Stimulated activated CD4-positive, alpha-beta T cell treated with anti-CD3 and anti-CD28 coated beads, TNF-alpha, amount 100 ng/mL, for 24 hours (primary cell): ENCODE results near the gene GRAP.
A peak's percentile ranks its signal among the peaks of the same experiment; 100 is the strongest.
"Not testable (repeated sequence)": the region's sequence is repeated elsewhere in the genome, so short reads cannot be mapped to it uniquely, and the experiment has no call there.

Experiments used
- DNase-seq, 3 experiments: peaks; one replicate each; pipeline ENCODE4 v3.0.0-alpha.2; 2020; ENCODE audit warnings: low read depth in 3 of 3

GRAP gene

DNA sequence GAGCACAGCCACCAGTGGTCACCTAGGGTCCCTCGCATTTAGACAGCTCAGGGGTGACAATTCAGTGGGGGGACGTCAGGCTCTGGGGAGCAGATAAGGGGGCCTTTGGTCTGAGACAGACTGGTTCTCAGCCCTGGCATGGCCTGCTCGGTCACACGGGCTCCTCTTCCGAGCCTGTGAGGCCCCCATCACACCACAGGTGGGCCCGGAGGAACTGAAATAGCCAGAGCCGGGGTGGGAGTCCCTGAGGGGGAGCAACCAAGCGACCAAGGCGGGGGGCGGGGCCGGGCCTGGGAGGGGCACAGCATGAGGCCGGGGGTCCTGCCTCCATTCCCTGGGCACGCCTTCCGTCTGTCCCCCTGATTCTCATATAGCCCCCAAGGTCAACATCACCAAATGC, 4.4 kb downstream of the GRAP start:
- DNase-seq: not testable (repeated sequence)

- not testable (repeated sequence) for DNase-seq
Measured at GRCh38 chr17:19041871-19042270, 4.9 kb downstream of the GRAP start.

DNA sequence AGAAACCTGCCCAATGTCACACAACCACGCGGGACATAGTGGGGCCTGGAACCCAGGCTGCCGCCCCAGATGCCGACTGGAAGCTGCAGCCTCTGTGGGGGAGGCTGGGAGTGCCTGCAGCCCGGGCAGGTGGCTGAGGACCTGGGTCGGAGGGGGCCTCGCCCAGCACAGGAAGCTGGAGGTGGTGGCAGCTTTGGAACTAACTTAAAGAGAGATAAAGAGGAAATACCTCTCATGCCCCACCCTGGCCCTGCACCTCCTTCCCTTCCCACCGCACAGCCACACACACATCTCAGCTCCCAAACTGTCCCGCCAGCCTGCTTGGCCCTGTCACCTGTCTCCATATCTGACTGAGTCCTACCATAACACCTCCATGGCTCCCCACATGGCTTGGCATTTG, 6.4 kb downstream of the GRAP start:
- DNase-seq: not testable (repeated sequence)

GRCh38 chr17:19038730-19039129, 8.0 kb downstream of the GRAP start:
- not testable (repeated sequence) for DNase-seq

GRCh38 chr17:19038007-19038406, 8.8 kb downstream of the GRAP start:
- not testable (repeated sequence) for DNase-seq

DNA sequence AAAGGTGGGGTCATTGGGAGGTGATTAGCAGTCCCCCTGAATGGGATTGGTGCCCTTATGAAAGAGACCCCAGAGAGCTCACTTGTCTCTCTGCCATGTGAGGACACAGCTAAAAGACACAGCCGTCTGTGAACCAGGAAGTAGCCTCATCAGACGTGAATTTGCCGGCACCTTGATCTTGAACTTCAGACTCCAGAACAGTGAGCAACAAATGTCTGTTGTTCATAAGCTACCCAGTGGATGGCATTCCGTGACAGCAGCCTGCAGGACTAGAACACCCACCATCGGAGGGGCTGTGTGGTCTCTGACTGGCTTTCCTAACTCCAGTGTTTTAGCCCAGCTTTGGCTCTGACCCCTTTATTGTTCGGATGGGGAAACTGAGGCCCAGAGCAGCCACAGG, 9.2 kb downstream of the GRAP start:
- not testable (repeated sequence) for DNase-seq

- not testable (repeated sequence) for DNase-seq
Measured at GRCh38 chr17:19036186-19036585, 10.6 kb downstream of the GRAP start.

GRCh38 chr17:19032377-19032988, 14.3 kb downstream of the GRAP start:
- not testable (repeated sequence) for DNase-seq

DNA sequence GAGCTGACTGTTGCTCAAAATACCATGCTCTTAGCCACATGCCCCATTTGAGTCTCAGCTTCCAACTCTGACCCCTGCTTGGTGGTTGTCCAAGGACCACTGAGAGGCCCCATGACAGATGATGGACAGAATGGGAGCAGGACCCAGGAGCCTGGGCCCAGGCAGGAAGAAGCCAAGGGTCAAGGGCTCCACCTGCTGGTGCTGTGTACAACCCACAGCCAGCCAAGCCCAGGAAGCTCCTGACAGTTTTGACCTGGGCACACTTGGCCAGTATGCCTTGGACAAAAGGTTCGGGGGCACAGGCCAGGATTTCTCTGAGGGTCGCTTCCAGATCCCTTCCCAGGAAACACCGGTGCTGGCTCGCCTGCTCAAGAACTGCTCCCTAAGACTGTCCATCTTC, 15.0 kb downstream of the GRAP start:
- peak in 2 of 3 experiments; percentile 23 to 50 for DNase-seq

GRCh38 chr17:19030771-19031449, 15.8 kb downstream of the GRAP start:
- not testable (repeated sequence) for DNase-seq

GRCh38 chr17:19029740-19030139, 17.0 kb downstream of the GRAP start:
- DNase-seq: not testable (repeated sequence)

GRCh38 chr17:19028671-19029070, 18.1 kb downstream of the GRAP start:
- DNase-seq: not testable (repeated sequence)

DNA sequence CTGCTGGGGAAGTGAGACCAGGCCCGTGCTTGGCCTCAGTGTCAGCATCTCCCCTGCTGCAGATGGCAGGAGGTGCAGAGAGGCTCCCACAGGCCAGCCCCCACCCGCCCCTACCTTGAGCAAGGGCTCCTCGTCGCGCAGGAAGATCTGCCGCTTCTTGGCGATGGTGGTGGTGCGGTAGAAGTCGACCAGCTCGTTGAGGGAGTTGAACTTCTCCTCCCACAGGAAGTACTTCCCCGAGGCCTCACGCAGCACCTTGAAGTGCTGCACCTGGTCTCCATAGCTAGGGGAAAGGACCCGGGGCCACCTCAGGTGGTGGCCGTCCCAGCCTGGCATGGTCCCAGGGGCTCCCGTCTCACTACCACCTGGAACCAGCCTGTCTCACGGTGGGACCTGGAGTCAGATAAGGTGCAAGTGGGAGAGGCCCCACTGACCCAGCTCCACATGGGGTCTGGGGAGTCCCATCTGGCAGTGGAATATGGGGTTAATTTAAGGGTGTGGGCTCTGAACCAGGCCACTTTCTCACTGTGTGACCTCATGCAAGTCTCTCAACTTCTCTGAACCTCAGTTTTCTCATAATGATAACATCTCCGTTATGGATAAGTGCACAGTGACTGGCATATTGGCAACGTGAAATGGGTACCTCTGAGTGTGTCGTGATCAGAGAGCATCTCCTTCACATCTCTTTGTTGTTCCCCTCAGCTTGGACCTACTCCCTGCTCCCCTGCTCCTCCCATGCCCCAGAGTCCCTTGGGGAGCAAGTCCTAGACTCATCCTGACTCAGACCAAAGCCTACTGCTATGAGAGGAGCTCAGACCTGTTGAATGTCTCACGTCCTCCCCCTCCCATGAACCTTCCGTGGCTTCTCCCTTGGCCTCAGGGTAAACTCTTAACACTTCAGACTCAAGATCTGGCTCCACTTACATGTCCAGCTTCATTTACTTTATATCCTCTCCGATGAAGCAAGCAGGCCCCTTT, 22.4 kb downstream of the GRAP start:
- DNase-seq: no peak

- no peak for DNase-seq
Measured at GRCh38 chr17:19023209-19023999, 23.4 kb downstream of the GRAP start.

DNA sequence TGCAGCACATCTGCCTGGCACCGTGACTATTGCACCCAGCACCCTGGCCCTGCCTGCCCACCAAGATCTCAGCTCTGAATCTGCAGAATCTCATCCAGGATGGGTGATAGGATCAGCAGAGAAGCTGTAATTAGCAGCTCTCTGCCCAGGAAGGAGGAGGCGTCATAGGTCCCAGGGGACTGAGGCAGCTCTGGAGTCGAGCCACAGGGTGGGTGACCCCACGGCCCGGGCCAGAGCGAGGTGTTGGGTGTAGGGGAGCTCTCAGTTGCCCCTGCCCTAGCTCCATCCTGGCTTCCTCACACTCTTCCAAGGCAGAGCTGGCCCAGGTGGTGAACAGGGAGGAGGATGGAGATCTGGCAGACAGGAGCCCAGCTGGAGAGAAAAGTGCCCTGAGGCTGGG, 24.0 kb downstream of the GRAP start:
- no peak for DNase-seq

GRCh38 chr17:19022128-19022527, 24.6 kb downstream of the GRAP start:
- no peak for DNase-seq

DNA sequence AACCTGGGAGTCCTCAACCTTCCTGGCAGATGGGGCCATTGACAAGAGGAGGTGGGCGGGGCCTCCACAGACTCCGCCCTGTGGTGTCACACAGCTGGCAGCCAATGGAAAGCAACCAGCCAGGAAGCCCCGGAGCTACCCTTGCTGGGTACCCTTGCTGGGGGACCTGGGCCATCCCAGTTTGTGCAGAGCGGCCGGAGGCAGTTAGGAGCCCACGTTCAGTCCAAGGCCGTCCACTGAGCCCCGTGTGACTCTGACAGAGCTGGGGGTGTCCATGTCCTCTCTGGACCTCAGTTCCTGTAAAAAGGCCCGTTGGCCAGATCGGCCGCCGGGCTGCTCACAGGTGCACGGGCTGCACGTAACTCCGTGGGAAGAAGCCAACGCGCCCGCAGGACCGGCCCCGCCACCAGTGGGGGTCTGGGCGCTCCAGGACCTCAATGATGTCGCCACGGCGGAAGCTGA, 25.1 kb downstream of the GRAP start:
- DNase-seq: peak in 2 of 3 experiments; percentile 22 to 46

GRCh38 chr17:19021011-19021621, 25.6 kb downstream of the GRAP start:
- DNase-seq: not testable (repeated sequence)

GRCh38 chr17:19020016-19020415, 26.7 kb downstream of the GRAP start:
- DNase-seq: no peak

- DNase-seq: no peak
Measured at GRCh38 chr17:19019041-19019941, 27.5 kb downstream of the GRAP start.
